ENCODE data around the gene KRT79.

The KRT79 gene

DNA sequence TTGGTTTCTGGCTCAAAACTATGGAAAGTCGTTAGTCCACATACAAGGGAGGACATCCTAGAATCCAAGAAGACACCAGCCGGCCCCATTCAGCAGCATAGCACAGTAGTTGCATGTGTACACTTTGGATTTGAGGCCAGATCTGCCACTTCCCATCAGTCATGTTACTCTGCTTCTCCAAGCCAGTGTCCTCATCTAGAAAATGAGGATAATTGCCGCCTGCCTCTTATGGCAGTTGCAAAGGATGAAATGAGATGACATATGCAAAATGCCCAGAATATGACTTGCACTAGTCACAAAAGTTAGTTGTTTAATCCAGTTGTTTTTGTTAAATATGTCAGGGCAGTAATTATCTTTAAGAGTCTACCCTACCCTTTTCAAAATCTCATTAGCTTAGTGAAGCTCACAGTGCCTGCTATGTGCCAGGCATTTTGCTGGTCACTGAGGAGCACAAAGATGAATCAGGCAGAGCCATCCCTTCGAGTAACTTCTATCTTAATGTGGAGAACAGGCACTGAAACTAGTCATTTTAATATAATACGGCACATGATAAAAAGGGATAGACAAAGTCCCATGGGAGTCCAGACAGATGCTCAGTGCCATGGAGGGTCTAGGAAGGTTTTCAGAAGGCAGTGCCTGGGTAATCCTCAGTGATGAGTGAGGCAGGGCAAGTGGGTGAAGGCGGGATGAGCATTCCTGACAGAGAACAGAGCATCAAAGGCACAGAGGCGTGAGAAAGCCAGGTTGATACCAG, 50.4 kb downstream of the KRT79 start:
- TF ChIP-seq, protein P1, sequence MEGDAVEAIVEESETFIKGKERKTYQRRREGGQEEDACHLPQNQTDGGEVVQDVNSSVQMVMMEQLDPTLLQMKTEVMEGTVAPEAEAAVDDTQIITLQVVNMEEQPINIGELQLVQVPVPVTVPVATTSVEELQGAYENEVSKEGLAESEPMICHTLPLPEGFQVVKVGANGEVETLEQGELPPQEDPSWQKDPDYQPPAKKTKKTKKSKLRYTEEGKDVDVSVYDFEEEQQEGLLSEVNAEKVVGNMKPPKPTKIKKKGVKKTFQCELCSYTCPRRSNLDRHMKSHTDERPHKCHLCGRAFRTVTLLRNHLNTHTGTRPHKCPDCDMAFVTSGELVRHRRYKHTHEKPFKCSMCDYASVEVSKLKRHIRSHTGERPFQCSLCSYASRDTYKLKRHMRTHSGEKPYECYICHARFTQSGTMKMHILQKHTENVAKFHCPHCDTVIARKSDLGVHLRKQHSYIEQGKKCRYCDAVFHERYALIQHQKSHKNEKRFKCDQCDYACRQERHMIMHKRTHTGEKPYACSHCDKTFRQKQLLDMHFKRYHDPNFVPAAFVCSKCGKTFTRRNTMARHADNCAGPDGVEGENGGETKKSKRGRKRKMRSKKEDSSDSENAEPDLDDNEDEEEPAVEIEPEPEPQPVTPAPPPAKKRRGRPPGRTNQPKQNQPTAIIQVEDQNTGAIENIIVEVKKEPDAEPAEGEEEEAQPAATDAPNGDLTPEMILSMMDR (conservative IDR thresholded peaks at IDR 0.05; ENCODE audit: control insufficient read depth, insufficient read depth, low read depth, low read length), result no peak
- DNase-seq (ENCODE audit: low read depth), result no peak
- no peak overlapping the region for H3K4me3 ChIP-seq (ENCODE audit: control insufficient read depth, low read depth, low read length)

DNA sequence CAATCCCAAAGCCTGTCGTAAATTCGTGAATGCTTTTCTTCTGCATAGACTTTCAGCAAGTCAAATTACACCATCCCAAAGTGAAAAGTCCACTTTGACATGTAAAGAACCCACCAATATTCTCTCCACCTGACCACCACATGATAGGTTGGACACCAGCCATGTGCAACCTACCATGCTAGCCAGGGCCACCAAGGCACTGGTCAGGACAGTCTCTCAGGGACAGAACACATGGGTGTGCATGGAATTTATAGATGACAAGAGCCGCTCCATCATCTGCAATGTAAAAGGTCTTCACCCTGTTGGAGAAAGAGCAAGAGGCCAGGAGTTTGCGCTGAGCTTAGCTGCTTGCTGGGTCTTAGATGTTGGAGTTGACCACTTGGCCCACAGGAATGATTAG, 51.6 kb downstream of the KRT79 start:
- TF ChIP-seq, protein P1 (conservative IDR thresholded peaks at IDR 0.05; ENCODE audit: control insufficient read depth, insufficient read depth, low read depth, low read length), result no peak
- no peak overlapping the region for H3K4me3 ChIP-seq (ENCODE audit: control insufficient read depth, low read depth, low read length)
- DNase-seq (ENCODE audit: low read depth), result no peak

DNA sequence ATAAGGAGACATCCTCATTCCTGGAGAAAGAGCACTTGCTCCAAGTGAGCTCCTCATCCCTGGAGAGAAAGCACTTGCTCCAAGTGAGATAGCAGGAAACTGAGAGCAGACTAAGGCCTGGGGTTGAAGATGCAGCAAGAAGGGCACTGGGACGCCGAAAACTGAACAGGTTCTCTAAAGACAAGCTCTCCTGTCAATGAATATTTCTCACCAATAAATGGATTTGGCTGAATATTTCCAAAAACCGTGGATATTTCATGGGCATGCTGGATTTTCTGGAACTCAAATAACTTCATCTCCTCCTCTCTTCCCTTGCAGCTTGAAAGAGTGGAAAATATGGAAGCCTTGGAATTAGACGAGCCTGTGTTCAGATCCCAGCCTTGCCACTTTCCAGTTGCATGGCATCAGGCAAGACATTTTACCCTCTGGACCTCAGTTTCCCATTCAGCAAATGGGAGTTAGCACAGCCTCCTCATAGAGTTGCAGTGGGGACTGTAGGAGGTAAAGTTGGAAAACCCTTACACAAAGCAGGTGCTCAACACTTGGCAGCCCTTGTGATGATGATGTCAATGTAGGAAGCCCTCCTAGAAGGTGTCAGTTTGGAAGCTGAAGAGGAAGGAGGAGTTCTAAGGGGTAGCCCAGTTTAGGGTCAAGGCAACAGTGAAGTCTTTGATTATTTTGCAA, 52.6 kb downstream of the KRT79 start:
- DNase-seq (ENCODE audit: low read depth), result no peak
- H3K4me3 ChIP-seq (ENCODE audit: control insufficient read depth, low read depth, low read length), result no peak overlapping the region
- TF ChIP-seq, protein P1 (conservative IDR thresholded peaks at IDR 0.05; ENCODE audit: control insufficient read depth, insufficient read depth, low read depth, low read length), result no peak

DNA sequence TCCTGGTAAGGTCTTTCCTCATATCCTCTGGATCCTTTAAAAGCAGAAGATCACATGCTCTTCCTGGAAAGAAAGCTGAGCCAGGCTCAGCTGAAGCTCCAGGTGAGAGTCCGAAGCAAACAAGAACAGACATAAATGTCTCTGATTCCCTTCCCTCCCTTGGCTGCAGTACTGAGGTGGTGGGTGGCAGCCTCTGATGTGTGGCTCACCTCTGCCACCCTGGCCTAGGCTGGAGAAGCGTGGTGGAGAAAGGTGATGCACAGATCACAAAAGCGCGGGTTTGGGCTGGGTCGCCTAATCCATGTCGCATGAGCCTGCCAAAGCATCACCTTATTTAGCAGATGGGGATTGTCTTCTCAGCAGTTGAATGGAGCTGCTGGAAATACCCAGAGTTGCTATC, 54.2 kb downstream of the KRT79 start:
- TF ChIP-seq, protein P1 (conservative IDR thresholded peaks at IDR 0.05; ENCODE audit: control insufficient read depth, insufficient read depth, low read depth, low read length), result no peak
- DNase-seq (ENCODE audit: low read depth), result no peak
- H3K4me3 ChIP-seq (ENCODE audit: control insufficient read depth, low read depth, low read length), result no peak overlapping the region

DNA sequence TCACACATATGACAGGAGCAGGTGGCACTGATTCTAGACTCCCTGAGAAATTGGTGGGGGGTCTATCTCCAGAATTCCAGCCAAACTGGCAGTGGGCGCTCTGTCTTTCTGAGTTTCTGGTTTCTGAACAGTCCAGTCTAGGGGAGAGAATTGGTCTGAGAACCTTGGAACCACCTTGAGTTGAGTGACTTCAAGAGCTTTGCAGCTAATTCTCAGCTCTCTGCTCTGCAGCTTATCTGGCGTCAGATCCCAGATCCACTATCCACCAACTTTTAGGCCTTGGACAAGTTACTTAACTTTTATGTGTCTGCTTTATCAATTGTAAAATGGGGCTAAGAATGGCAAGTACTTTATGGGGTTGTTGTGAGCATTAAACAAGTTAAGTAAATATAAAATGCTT, 55.3 kb downstream of the KRT79 start:
- H3K4me3 ChIP-seq (ENCODE audit: control insufficient read depth, low read depth, low read length), result no peak overlapping the region
- DNase-seq (ENCODE audit: low read depth), result no peak
- TF ChIP-seq, protein P1 (conservative IDR thresholded peaks at IDR 0.05; ENCODE audit: control insufficient read depth, insufficient read depth, low read depth, low read length), result no peak

DNA sequence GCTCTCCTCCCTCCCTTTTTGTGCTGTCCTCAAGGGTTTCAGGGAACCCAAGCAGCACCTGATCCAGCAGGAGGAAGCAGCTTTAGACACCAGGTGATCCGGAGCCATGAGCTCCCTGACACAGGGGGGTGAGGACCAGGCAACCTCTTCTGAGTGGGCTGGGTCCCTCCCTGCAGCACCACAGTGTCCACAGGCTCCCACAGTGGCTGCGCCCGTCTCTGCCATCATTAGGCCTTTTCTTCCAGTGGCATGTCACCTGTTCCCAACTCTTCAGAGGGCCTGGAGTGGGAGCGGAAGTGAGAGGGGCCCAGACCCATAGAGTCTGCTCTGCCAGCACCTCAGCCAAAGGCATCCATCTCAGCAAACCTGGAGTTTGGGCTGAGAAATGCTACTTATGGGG, 56.5 kb downstream of the KRT79 start:
- no peak for DNase-seq (ENCODE audit: low read depth)
- H3K4me3 ChIP-seq (ENCODE audit: control insufficient read depth, low read depth, low read length), result no peak overlapping the region
- TF ChIP-seq, protein P1 (conservative IDR thresholded peaks at IDR 0.05; ENCODE audit: control insufficient read depth, insufficient read depth, low read depth, low read length), result no peak
